Gastroesophageal sphincter (tissue), 4 donors: ENCODE data around the gene SLIT3. TPM values are rescaled to one million over a fixed set of nuclear protein-coding genes. Genes with fewer than 3 reads are reported as not detected.

Source experiments
- ATAC-seq: fragments of 150-250 bp; one replicate; pipeline ENCODE4 v1.9.1; 2016; ENCODE audit warnings: mild to moderate bottlenecking, moderate library complexity
- H3K27ac ChIP-seq, 4 donors: fragments of 200-600 bp; sonication (generic) in 3 of 4; 1 replicate in 3 of 4; 2 replicates in 1 of 4; pipeline ENCODE4 v1.5.1; 2016 to 2019
- H3K27me3 ChIP-seq: fragments of 200-600 bp; sonication (generic); one replicate; pipeline ENCODE4 v1.5.1; 2019
- H3K36me3 ChIP-seq, 2 donors: fragments of 200-600 bp; sonication (generic); one replicate each; pipeline ENCODE4 v1.5.1; 2019; ENCODE audit warnings: control low read depth in 1 of 2
- H3K4me1 ChIP-seq, 3 donors: fragments of 200-600 bp; sonication (generic); 1 replicate in 2 of 3; 2 replicates in 1 of 3; pipeline ENCODE4 v1.5.1; 2016 to 2019; ENCODE audit warnings: control low read depth in 2 of 3
- H3K4me3 ChIP-seq, 2 donors: fragments of 200-600 bp; sonication (generic); one replicate each; pipeline ENCODE4 v1.5.1; 2019; ENCODE audit warnings: mild to moderate bottlenecking in 1 of 2, moderate library complexity in 1 of 2
- H3K9me3 ChIP-seq, 3 donors: fragments of 200-600 bp; sonication (generic); one replicate each; pipeline ENCODE4 v1.5.1; 2017 to 2019; ENCODE audit warnings: control low read depth in 2 of 3
- CTCF ChIP-seq, 4 experiments: fragments of 200-600 bp in 2 of 4; fragments of 450-650 bp in 2 of 4; sonication (generic) in 1 of 4; IDR thresholded peaks; one replicate each; pipeline ENCODE4 v1.5.1; 2017 to 2019; ENCODE audit warnings: antibody characterized with exemption in 4 of 4, mild to moderate bottlenecking in 2 of 4, moderate library complexity in 2 of 4
- EP300 ChIP-seq: sonication (generic); formaldehyde crosslinking; IDR thresholded peaks from one replicate; pipeline ENCODE4 v1.6.1; 2017; ENCODE audit warnings: antibody characterized with exemption, mild to moderate bottlenecking
- POLR2A ChIP-seq, 2 donors: fragments of 450-650 bp; IDR thresholded peaks; one replicate each; pipeline ENCODE4 v1.6.1; 2017; ENCODE audit warnings: antibody characterized with exemption in 2 of 2, mild to moderate bottlenecking in 2 of 2, moderate library complexity in 1 of 2
- POLR2AphosphoS5 ChIP-seq: sonication (generic); formaldehyde crosslinking; IDR thresholded peaks from one replicate; pipeline ENCODE4 v1.6.1; 2017; ENCODE audit warnings: antibody characterized with exemption
- WGBS, 2 donors: methylation state at CpG; one replicate each; pipeline ENCODE4 v1.1.5; 2018; ENCODE audit warnings: low coverage in 1 of 2; 5-methylcytosine and 5-hydroxymethylcytosine counted together
- total RNA-seq, 4 donors: library from RNA; depleted of rRNA; stranded (reverse); fragments of >200 nt; gene quantifications; one replicate each; pipeline ENCODE4 v1.1.0, GENCODE V29; 2016

Gene SLIT3
- total RNA-seq, 4 donors from 2014 or later, result 29.6 to 76.3 (median 31.1) TPM

DNA sequence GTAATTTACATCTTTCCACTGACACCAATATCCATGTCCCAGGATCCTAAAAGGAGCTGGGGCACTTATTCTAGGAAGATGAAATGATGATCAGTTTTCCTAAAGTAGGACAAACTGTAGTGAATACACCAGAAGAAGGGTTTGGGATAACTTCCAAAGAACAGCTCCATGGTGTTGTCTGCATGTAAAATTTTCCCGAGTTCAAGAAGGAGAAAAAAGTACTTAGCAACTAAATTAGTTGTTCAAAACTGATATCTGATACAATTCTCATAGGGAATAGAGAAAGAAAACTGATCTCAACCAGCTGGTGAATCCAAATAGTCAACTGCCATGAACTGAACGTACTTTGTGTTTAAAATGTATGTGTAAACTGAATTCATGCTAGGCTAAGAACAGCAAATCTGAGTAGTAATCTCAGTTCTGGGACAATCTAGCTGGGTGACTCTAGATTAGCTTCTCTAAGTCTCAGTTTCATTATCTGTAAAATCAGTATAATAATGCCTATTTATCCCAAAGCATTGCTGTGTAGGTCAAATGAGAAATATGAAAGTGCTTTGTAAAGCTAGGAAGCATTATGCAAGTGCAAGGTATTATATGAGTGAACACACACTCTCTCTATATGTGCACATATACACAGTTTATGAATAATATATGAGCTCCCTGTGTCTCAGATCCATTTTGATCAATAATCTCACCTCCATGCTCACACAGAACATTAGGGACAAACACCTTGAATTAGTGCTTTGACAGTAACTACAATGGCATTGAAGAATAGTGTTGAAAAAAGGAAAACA, 357.7 kb downstream of the SLIT3 start:
- Histone ChIP-seq H3K4me3 (no peak overlapping the region), H3K9me3 (no peaks in the 10 kb centered on the region), H3K36me3 (no peaks in the 10 kb centered on the region), H3K4me1 (peaks cover 0 to 9% (median 0%) of the 10 kb centered on the region in 3 donors), H3K27ac (no peak overlapping the region), H3K27me3 (no peaks in the 10 kb centered on the region)
- 40 to 44% methylated on average over 1 to 2 of the region's 2 CpGs for WGBS, 2 donors
- ATAC-seq, result no peak
- TF ChIP-seq POLR2A (IDR thresholded peaks at IDR 0.05) (no peak), POLR2AphosphoS5 (no peak), CTCF (IDR thresholded peaks at IDR 0.05) (no peak), EP300 (no peak)

GRCh38 chr5:168941901-168942300, 359.0 kb downstream of the SLIT3 start:
- Histone ChIP-seq H3K4me3 (no peak overlapping the region), H3K9me3 (no peaks in the 10 kb centered on the region), H3K27ac (no peak overlapping the region), H3K36me3 (no peaks in the 10 kb centered on the region), H3K4me1 (peaks cover 0 to 2% (median 0%) of the 10 kb centered on the region in 3 donors), H3K27me3 (no peaks in the 10 kb centered on the region)
- TF ChIP-seq POLR2A (IDR thresholded peaks at IDR 0.05), result no peak
- no peak for TF ChIP-seq EP300
- no peak for TF ChIP-seq CTCF (IDR thresholded peaks at IDR 0.05)
- WGBS, 2 donors, result 46 to 100% methylated on average over 1 to 2 of the region's 2 CpGs
- no peak for ATAC-seq

DNA sequence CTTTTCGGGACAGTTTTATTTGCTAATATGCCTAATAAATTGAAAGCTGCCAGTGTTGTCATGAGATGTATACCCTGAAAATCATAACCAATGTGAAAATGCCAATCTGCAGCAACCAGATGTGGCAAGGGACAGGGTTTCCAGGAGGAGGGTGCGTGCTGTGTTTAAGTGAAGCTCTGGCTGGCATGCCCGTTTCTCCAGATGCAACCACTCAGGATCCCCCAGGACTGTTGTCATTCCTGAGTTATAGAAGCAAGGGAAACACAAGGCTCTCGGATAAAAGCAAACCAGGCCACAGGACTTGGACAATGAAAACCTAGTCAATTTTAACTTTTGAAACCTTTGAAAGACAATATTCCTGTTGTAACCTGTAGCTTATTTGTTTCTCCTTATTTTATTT, 360.2 kb downstream of the SLIT3 start:
- Histone ChIP-seq H3K27me3 (no peaks in the 10 kb centered on the region), H3K36me3 (no peaks in the 10 kb centered on the region), H3K4me3 (no peak overlapping the region), H3K9me3 (no peaks in the 10 kb centered on the region), H3K4me1 (no peaks in the 10 kb centered on the region), H3K27ac (no peak overlapping the region)
- WGBS, 2 donors, result 76 to 84% methylated on average over 3 to 4 of the region's 4 CpGs
- ATAC-seq, result no peak
- TF ChIP-seq EP300, result no peak

DNA sequence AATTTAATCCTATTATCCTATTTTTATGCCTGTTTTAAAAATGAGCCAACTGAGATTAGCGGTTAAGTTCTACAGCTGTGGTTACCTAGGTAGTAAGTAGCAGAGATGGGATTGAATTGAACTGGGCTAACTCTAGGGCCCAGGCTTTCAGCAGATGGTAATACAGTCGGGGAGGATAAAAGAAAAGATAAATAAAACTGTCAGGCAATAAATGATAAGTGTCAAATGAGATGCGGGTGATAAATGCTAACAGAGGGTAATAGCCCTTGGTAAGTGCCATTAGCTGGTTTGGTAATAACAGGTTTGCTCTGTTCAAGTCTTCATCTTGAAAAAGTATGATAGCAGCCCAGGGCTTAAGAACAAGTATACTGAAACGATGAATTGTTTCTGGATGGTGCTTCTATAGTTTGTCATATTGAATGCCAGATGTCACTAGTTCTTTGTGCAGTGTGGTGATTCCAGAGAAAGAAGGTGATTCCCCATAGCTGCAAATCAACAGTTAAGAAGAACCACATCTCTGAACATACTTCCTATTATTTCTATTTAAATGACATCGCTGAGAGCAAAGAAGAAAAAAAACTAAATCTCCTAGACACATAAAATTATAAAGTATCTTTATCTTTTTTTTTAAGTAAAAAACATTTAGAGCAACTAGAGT, 360.9 kb downstream of the SLIT3 start:
- no peaks in the 10 kb centered on the region for H3K4me1 ChIP-seq
- no peaks in the 10 kb centered on the region for H3K9me3 ChIP-seq
- WGBS, 2 donors, result 80 to 82% methylated on average over 5 of the region's 5 CpGs
- TF ChIP-seq POLR2AphosphoS5, result no peak
- H3K4me3 ChIP-seq, result no peak overlapping the region
- no peak for ATAC-seq
- no peak overlapping the region for H3K27ac ChIP-seq
- no peaks in the 10 kb centered on the region for H3K27me3 ChIP-seq
- H3K36me3 ChIP-seq, result no peaks in the 10 kb centered on the region

DNA sequence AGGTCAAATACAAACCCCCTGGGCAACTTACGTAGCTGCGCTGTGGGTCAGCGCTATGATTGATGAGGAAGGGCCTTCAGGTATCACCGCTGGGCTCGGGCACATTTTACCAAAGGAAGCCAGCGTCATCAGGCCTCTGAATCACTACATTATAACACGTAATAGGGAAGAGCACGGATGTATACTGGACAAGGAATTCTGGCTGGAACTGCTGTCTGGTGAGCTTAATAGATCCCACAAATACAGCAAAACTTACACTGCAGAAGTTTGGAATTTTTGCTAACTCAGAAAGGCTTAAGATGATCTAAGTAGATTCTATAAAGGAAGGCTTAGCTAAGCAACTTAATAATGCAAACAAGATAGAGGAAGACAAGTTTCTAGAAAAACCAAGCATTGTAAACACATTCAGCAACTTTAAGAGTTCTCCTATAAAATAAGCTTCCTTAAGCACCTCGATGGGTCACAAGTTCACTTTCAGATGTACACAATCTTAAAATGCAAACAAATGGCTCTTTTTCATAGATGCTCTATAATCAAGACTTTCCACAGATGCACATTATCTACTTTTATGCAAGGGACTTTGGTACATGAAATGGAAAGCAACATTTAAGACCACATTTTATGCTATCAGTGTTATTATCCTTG, 361.7 kb downstream of the SLIT3 start:
- no peak overlapping the region for H3K4me3 ChIP-seq
- no peaks in the 10 kb centered on the region for H3K9me3 ChIP-seq
- no peak overlapping the region for H3K27ac ChIP-seq
- ATAC-seq, result no peak
- H3K27me3 ChIP-seq, result no peaks in the 10 kb centered on the region
- no peaks in the 10 kb centered on the region for H3K4me1 ChIP-seq
- H3K36me3 ChIP-seq, result no peaks in the 10 kb centered on the region
- 91 to 92% methylated on average over 1 to 8 of the region's 9 CpGs for WGBS, 2 donors
- TF ChIP-seq POLR2AphosphoS5, result no peak
- TF ChIP-seq POLR2A (IDR thresholded peaks at IDR 0.05), result no peak

GRCh38 chr5:168936511-168936910, 364.4 kb downstream of the SLIT3 start:
- Histone ChIP-seq H3K4me1 (no peaks in the 10 kb centered on the region), H3K9me3 (no peaks in the 10 kb centered on the region), H3K4me3 (no peak overlapping the region), H3K27me3 (no peaks in the 10 kb centered on the region), H3K27ac (no peak overlapping the region), H3K36me3 (no peaks in the 10 kb centered on the region)
- TF ChIP-seq EP300 (no peak), POLR2AphosphoS5 (no peak), POLR2A (IDR thresholded peaks at IDR 0.05) (no peak), CTCF (IDR thresholded peaks at IDR 0.05) (no peak)
- no peak for ATAC-seq
- WGBS, 2 donors, result 83 to 100% methylated on average over 1 to 4 of the region's 7 CpGs
